ENCODE measurements around the gene SYN1.

SYN1 gene

GRCh38 chrX:47571215-47571614 is 48.4 kb downstream of the SYN1 start:
- H3K27ac ChIP-seq, result no peak overlapping the region
- no peaks in the 10 kb centered on the region for H4K20me1 ChIP-seq (ENCODE audit: insufficient read depth)

GRCh38 chrX:47570794-47571193 is 48.9 kb downstream of the SYN1 start:
- Histone ChIP-seq H3K27me3 (ENCODE audit: insufficient read depth, low read depth) (no peaks in the 10 kb centered on the region), H3K79me2 (ENCODE audit: insufficient read depth, low read depth) (no peaks in the 10 kb centered on the region), H3K9ac (no peak overlapping the region), H3K27ac (no peak overlapping the region), H2AFZ (ENCODE audit: low read depth) (no peak overlapping the region), H3K36me3 (ENCODE audit: insufficient read depth) (no peaks in the 10 kb centered on the region), H3K4me3 (IDR thresholded peaks at IDR 0.05; ENCODE audit: insufficient read depth, low read depth, low read length) (no peak overlapping the region), H4K20me1 (ENCODE audit: insufficient read depth) (no peaks in the 10 kb centered on the region), H3K4me1 (ENCODE audit: low read depth, poor library complexity, severe bottlenecking) (no peaks in the 10 kb centered on the region), H3K4me2 (no peak overlapping the region)
- TF ChIP-seq CTCF (conservative IDR thresholded peaks at IDR 0.05; ENCODE audit: low read depth, low read length), result no peak

More at GRCh38 chrX:47571215-47571614, 48.4 kb downstream of the SYN1 start:
- Histone ChIP-seq H3K36me3 (ENCODE audit: insufficient read depth) (no peaks in the 10 kb centered on the region), H3K4me2 (no peak overlapping the region), H3K9ac (no peak overlapping the region), H3K79me2 (ENCODE audit: insufficient read depth, low read depth) (no peaks in the 10 kb centered on the region), H3K4me1 (ENCODE audit: low read depth, poor library complexity, severe bottlenecking) (no peaks in the 10 kb centered on the region), H3K4me3 (IDR thresholded peaks at IDR 0.05; ENCODE audit: insufficient read depth, low read depth, low read length) (no peak overlapping the region), H3K27me3 (ENCODE audit: insufficient read depth, low read depth) (no peaks in the 10 kb centered on the region), H2AFZ (ENCODE audit: low read depth) (no peak overlapping the region)
- no peak for TF ChIP-seq CTCF (conservative IDR thresholded peaks at IDR 0.05; ENCODE audit: low read depth, low read length)

GRCh38 chrX:47568656-47569295 is 50.9 kb downstream of the SYN1 start:
- no peak overlapping the region for H3K27ac ChIP-seq
- peak; percentile 57 for TF ChIP-seq CTCF (conservative IDR thresholded peaks at IDR 0.05; ENCODE audit: low read depth, low read length)
- H2AFZ ChIP-seq (ENCODE audit: low read depth), result no peak overlapping the region
- no peak overlapping the region for H3K9ac ChIP-seq
- H3K4me1 ChIP-seq (ENCODE audit: low read depth, poor library complexity, severe bottlenecking), result peaks cover 4% of the 10 kb centered on the region
- no peak overlapping the region for H3K4me2 ChIP-seq
- H3K36me3 ChIP-seq (ENCODE audit: insufficient read depth), result no peaks in the 10 kb centered on the region
- H3K79me2 ChIP-seq (ENCODE audit: insufficient read depth, low read depth), result no peaks in the 10 kb centered on the region
- H3K27me3 ChIP-seq (ENCODE audit: insufficient read depth, low read depth), result no peaks in the 10 kb centered on the region
- no peak overlapping the region for H3K4me3 ChIP-seq (IDR thresholded peaks at IDR 0.05; ENCODE audit: insufficient read depth, low read depth, low read length)
- H4K20me1 ChIP-seq (ENCODE audit: insufficient read depth), result no peaks in the 10 kb centered on the region

GRCh38 chrX:47566841-47567240 is 52.8 kb downstream of the SYN1 start:
- TF ChIP-seq CTCF (conservative IDR thresholded peaks at IDR 0.05; ENCODE audit: low read depth, low read length), result no peak
- 0 out of 2 replicates have a peak, but pooled peaks cover under 1% of the 10 kb centered on the region for H3K79me2 ChIP-seq (ENCODE audit: insufficient read depth, low read depth)
- H4K20me1 ChIP-seq (ENCODE audit: insufficient read depth), result no peaks in the 10 kb centered on the region
- H3K27ac ChIP-seq, result no peak overlapping the region
- no peaks in the 10 kb centered on the region for H3K27me3 ChIP-seq (ENCODE audit: insufficient read depth, low read depth)
- H3K4me2 ChIP-seq, result no peak overlapping the region
- no peaks in the 10 kb centered on the region for H3K36me3 ChIP-seq (ENCODE audit: insufficient read depth)
- H3K9ac ChIP-seq, result no peak overlapping the region
- peaks cover 19% of the 10 kb centered on the region for H3K4me1 ChIP-seq (ENCODE audit: low read depth, poor library complexity, severe bottlenecking)
- H3K4me3 ChIP-seq (IDR thresholded peaks at IDR 0.05; ENCODE audit: insufficient read depth, low read depth, low read length), result no peak overlapping the region
- no peak overlapping the region for H2AFZ ChIP-seq (ENCODE audit: low read depth)

All from KMS-11 (cell line).